Ovary (tissue), 3 donors: Measurements from ENCODE around the gene PLOD1.

ENCODE experiments used
- EP300 ChIP-seq: sonication (generic); formaldehyde crosslinking; IDR thresholded peaks from one replicate; pipeline ENCODE4 v1.6.1; 2017; ENCODE audit warnings: antibody characterized with exemption
- TF ChIP-seq, protein P1 (sequence below), 3 donors: fragments of 450-650 bp in 2 of 3; fragments of 200-600 bp in 1 of 3; IDR thresholded peaks; one replicate each; pipeline versions ENCODE4 v1.5.1 to v1.8.0; 2016 to 2022; ENCODE audit warnings: antibody characterized with exemption in 3 of 3, mild to moderate bottlenecking in 1 of 3
- donor health status: DM: no; HTN: no; CAD: no.

DNA sequence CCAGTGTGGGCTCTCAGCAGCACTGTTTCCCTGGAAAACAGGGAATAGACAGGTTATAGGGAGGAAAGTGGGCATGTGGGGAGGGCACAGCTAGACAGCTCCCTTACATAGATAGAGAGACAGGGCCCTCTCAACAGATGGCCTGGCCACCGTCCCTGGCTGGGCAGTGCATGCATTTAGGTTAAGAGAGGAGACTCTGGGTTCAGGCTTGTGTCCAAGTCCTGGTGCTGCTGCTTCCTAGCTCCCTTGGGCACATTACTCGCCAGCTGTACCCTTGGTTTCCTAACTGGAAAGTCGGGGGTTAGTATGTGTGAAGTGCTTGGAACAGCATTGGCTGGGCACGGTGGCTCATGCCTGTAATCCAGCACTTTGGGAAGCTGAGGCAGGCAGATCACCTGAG, 9.1 kb downstream of the PLOD1 start:
- TF ChIP-seq, protein P1, sequence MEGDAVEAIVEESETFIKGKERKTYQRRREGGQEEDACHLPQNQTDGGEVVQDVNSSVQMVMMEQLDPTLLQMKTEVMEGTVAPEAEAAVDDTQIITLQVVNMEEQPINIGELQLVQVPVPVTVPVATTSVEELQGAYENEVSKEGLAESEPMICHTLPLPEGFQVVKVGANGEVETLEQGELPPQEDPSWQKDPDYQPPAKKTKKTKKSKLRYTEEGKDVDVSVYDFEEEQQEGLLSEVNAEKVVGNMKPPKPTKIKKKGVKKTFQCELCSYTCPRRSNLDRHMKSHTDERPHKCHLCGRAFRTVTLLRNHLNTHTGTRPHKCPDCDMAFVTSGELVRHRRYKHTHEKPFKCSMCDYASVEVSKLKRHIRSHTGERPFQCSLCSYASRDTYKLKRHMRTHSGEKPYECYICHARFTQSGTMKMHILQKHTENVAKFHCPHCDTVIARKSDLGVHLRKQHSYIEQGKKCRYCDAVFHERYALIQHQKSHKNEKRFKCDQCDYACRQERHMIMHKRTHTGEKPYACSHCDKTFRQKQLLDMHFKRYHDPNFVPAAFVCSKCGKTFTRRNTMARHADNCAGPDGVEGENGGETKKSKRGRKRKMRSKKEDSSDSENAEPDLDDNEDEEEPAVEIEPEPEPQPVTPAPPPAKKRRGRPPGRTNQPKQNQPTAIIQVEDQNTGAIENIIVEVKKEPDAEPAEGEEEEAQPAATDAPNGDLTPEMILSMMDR (IDR thresholded peaks at IDR 0.05): no peak
- TF ChIP-seq EP300: no peak
